Cardiac muscle cell (in vitro differentiated cells and primary cell): ENCODE data around the gene SLC2A9. TPM values are rescaled to one million over a fixed set of nuclear protein-coding genes. Genes with fewer than 3 reads are reported as not detected.

Experiments used
- DNase-seq, 2 donors: peaks; one replicate each; pipeline versions ENCODE4 v3.0.0 to v3.0.0-alpha.2; 2010 to 2017; ENCODE audit warnings: low read depth in 1 of 2, low spot score in 1 of 2
- H3K27ac ChIP-seq: fragments of 200-600 bp; sonication (generic); 2 replicates; pipeline ENCODE4 v1.5.1; 2016
- H3K27me3 ChIP-seq: fragments of 200-600 bp; sonication (generic); 2 replicates; pipeline ENCODE4 v1.6.0; 2016; ENCODE audit warnings: control low read depth
- H3K36me3 ChIP-seq: fragments of 200-600 bp; sonication (generic); 2 replicates; pipeline ENCODE4 v1.5.1; 2016; ENCODE audit warnings: control low read depth
- H3K4me1 ChIP-seq: fragments of 200-600 bp; sonication (generic); 2 replicates; pipeline ENCODE4 v1.8.1; 2017; ENCODE audit warnings: low read depth, mild to moderate bottlenecking, mixed run types
- H3K4me3 ChIP-seq: fragments of 200-600 bp; sonication (generic); 2 replicates; pipeline ENCODE4 v1.5.1; 2016; ENCODE audit warnings: mild to moderate bottlenecking
- H3K9me3 ChIP-seq: fragments of 200-600 bp; sonication (generic); 2 replicates; pipeline ENCODE4 v1.5.1; 2017; ENCODE audit warnings: low read depth, mild to moderate bottlenecking, control low read depth
- polyA plus RNA-seq: library from polyadenylated mRNA; unstranded; fragments of >200 nt; fragmentation: Nextera tagmentation; extraction: Ambion mirVana; gene quantifications from 2 replicates; pipeline ENCODE4 v1.2.1, GENCODE V29; 2016
- total RNA-seq: library from RNA; depleted of rRNA; stranded (reverse); fragments of >200 nt; gene quantifications from 2 replicates; pipeline ENCODE4 v1.2.3, GENCODE V29; 2016
- TF ChIP-seq, protein P1 (sequence below): IDR thresholded peaks from 2 replicates; pipeline ENCODE4 v1.5.1; 2012; ENCODE audit warnings: low read depth, mild to moderate bottlenecking, low read length

SLC2A9 gene
- total and polyA plus RNA-seq, 2 experiments from 2014 or later: 0.42 to 1.1 TPM

DNA sequence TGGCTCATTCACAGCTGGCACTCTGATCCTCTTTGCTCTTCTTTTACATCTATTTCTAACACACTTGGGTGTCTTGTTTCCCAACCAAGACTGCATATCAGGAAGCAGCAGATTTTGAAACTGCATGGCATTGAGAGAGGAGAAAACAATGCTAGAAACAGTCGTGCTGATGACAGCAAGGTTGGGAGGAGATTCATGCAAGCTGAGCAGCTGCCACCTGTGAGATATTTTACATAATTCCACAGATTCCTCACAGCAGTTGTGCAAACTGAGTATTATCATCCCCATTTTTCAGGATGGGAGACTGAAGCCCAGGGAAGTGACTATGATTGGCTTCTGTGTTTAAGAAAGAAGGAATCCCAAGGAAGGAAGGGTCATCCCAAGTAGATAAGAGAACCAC, 105.0 kb downstream of the SLC2A9 start:
- no peak for DNase-seq
- Histone ChIP-seq H3K4me1 (peaks cover 20% of the 10 kb centered on the region), H3K27ac (no peak overlapping the region), H3K27me3 (no peaks in the 10 kb centered on the region), H3K36me3 (no peaks in the 10 kb centered on the region), H3K9me3 (no peaks in the 10 kb centered on the region), H3K4me3 (no peak overlapping the region)
- TF ChIP-seq, protein P1, sequence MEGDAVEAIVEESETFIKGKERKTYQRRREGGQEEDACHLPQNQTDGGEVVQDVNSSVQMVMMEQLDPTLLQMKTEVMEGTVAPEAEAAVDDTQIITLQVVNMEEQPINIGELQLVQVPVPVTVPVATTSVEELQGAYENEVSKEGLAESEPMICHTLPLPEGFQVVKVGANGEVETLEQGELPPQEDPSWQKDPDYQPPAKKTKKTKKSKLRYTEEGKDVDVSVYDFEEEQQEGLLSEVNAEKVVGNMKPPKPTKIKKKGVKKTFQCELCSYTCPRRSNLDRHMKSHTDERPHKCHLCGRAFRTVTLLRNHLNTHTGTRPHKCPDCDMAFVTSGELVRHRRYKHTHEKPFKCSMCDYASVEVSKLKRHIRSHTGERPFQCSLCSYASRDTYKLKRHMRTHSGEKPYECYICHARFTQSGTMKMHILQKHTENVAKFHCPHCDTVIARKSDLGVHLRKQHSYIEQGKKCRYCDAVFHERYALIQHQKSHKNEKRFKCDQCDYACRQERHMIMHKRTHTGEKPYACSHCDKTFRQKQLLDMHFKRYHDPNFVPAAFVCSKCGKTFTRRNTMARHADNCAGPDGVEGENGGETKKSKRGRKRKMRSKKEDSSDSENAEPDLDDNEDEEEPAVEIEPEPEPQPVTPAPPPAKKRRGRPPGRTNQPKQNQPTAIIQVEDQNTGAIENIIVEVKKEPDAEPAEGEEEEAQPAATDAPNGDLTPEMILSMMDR: no peak

GRCh38 chr4:9913846-9914245, 107.5 kb downstream of the SLC2A9 start:
- Histone ChIP-seq H3K36me3 (no peaks in the 10 kb centered on the region), H3K27me3 (no peaks in the 10 kb centered on the region), H3K4me3 (no peak overlapping the region), H3K9me3 (no peaks in the 10 kb centered on the region), H3K27ac (no peak overlapping the region), H3K4me1 (peaks cover 10% of the 10 kb centered on the region)
- TF ChIP-seq, protein P1: no peak
- no peak for DNase-seq

- Histone ChIP-seq H3K27me3 (no peaks in the 10 kb centered on the region), H3K4me1 (peaks cover 4% of the 10 kb centered on the region), H3K9me3 (no peaks in the 10 kb centered on the region), H3K27ac (no peak overlapping the region), H3K4me3 (no peak overlapping the region), H3K36me3 (no peaks in the 10 kb centered on the region)
- no peak for DNase-seq
- TF ChIP-seq, protein P1: no peak
Measured at GRCh38 chr4:9906996-9907395, 114.3 kb downstream of the SLC2A9 start.

- peaks cover 15% of the 10 kb centered on the region for H3K4me1 ChIP-seq
- no peak overlapping the region for H3K27ac ChIP-seq
- H3K9me3 ChIP-seq: no peaks in the 10 kb centered on the region
- H3K27me3 ChIP-seq: no peaks in the 10 kb centered on the region
- H3K36me3 ChIP-seq: no peaks in the 10 kb centered on the region
- TF ChIP-seq, protein P1: no peak
- DNase-seq: peak in 1 of 2 donors; percentile 14
- no peak overlapping the region for H3K4me3 ChIP-seq
Measured at GRCh38 chr4:9904976-9905587, 116.2 kb downstream of the SLC2A9 start.

- Histone ChIP-seq H3K27me3 (no peaks in the 10 kb centered on the region), H3K4me3 (no peak overlapping the region), H3K36me3 (no peaks in the 10 kb centered on the region), H3K4me1 (peaks cover 15% of the 10 kb centered on the region), H3K9me3 (no peaks in the 10 kb centered on the region), H3K27ac (no peak overlapping the region)
- TF ChIP-seq, protein P1: no peak
- no peak for DNase-seq
Measured at GRCh38 chr4:9903317-9903716, 118.0 kb downstream of the SLC2A9 start.
